ENCODE results near the gene SLC10A7. TPM values are rescaled to one million over a fixed set of nuclear protein-coding genes. Genes with fewer than 3 reads are reported as not detected.

SLC10A7 gene
- total and polyA plus RNA-seq, 10 of the 15 experiments (the other 5 are each of a cell fraction or from before 2014, with no cell fraction given), result 4.6 to 23.7 (median 15.6) TPM

DNA sequence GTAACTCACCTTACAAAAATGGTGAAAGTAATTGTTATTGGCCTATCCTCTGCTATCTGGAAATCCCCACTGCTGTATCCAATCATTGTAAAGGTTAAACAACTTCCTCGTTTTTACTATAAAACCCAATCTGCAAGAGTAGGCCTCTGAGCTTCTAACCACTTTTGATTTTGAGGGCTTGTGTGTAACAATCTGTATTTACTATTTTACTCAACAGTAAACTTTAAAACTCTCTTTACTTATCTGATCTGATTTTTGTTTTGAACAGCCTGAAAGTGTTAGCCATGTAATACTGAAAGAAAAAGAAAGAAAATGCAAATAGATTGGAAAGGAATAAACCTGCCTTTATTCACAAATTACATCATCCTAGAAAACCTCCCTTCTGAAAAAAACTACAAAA lies 63.1 kb downstream of the SLC10A7 start (continued):
- TF ChIP-seq REST (IDR thresholded peaks at IDR 0.05; ENCODE audit: low read depth, low read length) (no peak), RB1 (IDR thresholded peaks at IDR 0.05; ENCODE audit: borderline replicate concordance) (no peak), YBX1 (IDR thresholded peaks at IDR 0.05) (no peak), POLR2AphosphoS5 (IDR thresholded peaks at IDR 0.05; ENCODE audit: low read length) (no peak), TCF12 (IDR thresholded peaks at IDR 0.05; ENCODE audit: low read depth, low read length) (no peak), EP300 (IDR thresholded peaks at IDR 0.05; ENCODE audit: borderline replicate concordance in 1 of 2, control insufficient read depth in 1 of 2, low read depth in 2 of 2, low read length in 2 of 2) (no peak), ZNF384 (IDR thresholded peaks at IDR 0.05; ENCODE audit: borderline replicate concordance, low read depth, low read length) (no peak), E4F1 (IDR thresholded peaks at IDR 0.05; ENCODE audit: borderline replicate concordance, partially characterized antibody) (no peak), SUZ12 (IDR thresholded peaks at IDR 0.05; ENCODE audit: unreplicated experiment) (no peak)
- TF ChIP-seq, protein P1, sequence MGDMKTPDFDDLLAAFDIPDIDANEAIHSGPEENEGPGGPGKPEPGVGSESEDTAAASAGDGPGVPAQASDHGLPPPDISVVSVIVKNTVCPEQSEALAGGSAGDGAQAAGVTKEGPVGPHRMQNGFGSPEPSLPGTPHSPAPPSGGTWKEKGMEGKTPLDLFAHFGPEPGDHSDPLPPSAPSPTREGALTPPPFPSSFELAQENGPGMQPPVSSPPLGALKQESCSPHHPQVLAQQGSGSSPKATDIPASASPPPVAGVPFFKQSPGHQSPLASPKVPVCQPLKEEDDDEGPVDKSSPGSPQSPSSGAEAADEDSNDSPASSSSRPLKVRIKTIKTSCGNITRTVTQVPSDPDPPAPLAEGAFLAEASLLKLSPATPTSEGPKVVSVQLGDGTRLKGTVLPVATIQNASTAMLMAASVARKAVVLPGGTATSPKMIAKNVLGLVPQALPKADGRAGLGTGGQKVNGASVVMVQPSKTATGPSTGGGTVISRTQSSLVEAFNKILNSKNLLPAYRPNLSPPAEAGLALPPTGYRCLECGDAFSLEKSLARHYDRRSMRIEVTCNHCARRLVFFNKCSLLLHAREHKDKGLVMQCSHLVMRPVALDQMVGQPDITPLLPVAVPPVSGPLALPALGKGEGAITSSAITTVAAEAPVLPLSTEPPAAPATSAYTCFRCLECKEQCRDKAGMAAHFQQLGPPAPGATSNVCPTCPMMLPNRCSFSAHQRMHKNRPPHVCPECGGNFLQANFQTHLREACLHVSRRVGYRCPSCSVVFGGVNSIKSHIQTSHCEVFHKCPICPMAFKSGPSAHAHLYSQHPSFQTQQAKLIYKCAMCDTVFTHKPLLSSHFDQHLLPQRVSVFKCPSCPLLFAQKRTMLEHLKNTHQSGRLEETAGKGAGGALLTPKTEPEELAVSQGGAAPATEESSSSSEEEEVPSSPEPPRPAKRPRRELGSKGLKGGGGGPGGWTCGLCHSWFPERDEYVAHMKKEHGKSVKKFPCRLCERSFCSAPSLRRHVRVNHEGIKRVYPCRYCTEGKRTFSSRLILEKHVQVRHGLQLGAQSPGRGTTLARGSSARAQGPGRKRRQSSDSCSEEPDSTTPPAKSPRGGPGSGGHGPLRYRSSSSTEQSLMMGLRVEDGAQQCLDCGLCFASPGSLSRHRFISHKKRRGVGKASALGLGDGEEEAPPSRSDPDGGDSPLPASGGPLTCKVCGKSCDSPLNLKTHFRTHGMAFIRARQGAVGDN (IDR thresholded peaks at IDR 0.05), result peak; percentile 56
